HEK293 (cell line): Measurements from ENCODE around the gene ARMC3.

Experiments used
- CTCF ChIA-PET: fragments of 350-600 bp; formaldehyde crosslinking; extraction: SDS; loops from one replicate; lab custom pipeline; 2021; ENCODE audit warnings: antibody characterized with exemption; lab: Yijun Ruan, JAX
- POLR2A ChIA-PET: fragments of 300-600 bp; formaldehyde crosslinking; extraction: SDS; loops from one replicate; lab custom pipeline; 2020; ENCODE audit warnings: antibody characterized with exemption, inconsistent platforms; lab: Yijun Ruan, JAX
- H3K27ac ChIP-seq: fragments of 200-500 bp; sonication (Bioruptor generic); 2 replicates; pipeline ENCODE4 v1.5.1; 2014; ENCODE audit warnings: low read depth, low read length, control low read depth, inconsistent platforms; ENCODE audit errors: extremely low read depth
- H3K36me3 ChIP-seq, 2 experiments: fragments of 200-500 bp in 1 of 2; sonication (Bioruptor generic) in 1 of 2; 1 replicate in 1 of 2; 2 replicates in 1 of 2; pipeline ENCODE4 v1.5.1; 2014 to 2017; ENCODE audit warnings: inconsistent platforms in 2 of 2, low read length in 2 of 2; ENCODE audit not compliant: control insufficient read depth in 2 of 2, insufficient read depth in 1 of 2
- H3K4me1 ChIP-seq: fragments of 200-500 bp; sonication (Bioruptor generic); 2 replicates; pipeline ENCODE4 v1.5.1; 2014; ENCODE audit warnings: mild to moderate bottlenecking, low read length, inconsistent platforms; ENCODE audit not compliant: control insufficient read depth, insufficient read depth
- H3K4me3 ChIP-seq: 2 replicates; pipeline ENCODE4 v1.5.1; 2011; ENCODE audit warnings: low read depth, mild to moderate bottlenecking, control low read depth, low read length, moderate library complexity
- H3K9me3 ChIP-seq: fragments of 200-500 bp; sonication (Bioruptor generic); 2 replicates; pipeline ENCODE4 v1.5.1; 2014; ENCODE audit warnings: low read depth, low read length, inconsistent platforms; ENCODE audit not compliant: control insufficient read depth, insufficient read depth
- MYNN ChIP-seq: fragments of 450-650 bp; formaldehyde crosslinking; IDR thresholded peaks from 2 replicates; pipeline ENCODE4 v1.5.1; 2016; ENCODE audit warnings: missing biosample characterization, missing genetic modification characterization, borderline replicate concordance
- PRDM1 ChIP-seq: fragments of 450-650 bp; formaldehyde crosslinking; IDR thresholded peaks from 2 replicates; pipeline ENCODE4; 2016; ENCODE audit warnings: missing biosample characterization, missing genetic modification characterization
- SALL2 ChIP-seq: fragments of 450-650 bp; formaldehyde crosslinking; IDR thresholded peaks from 2 replicates; pipeline ENCODE4 v1.5.0; 2017; ENCODE audit warnings: missing biosample characterization, mild to moderate bottlenecking, missing genetic modification characterization, borderline replicate concordance
- ZNF121 ChIP-seq: fragments of 450-650 bp; formaldehyde crosslinking; IDR thresholded peaks from 2 replicates; pipeline ENCODE4 v1.5.1; 2016; ENCODE audit warnings: missing biosample characterization, missing genetic modification characterization
- ZNF2 ChIP-seq: fragments of 450-650 bp; formaldehyde crosslinking; IDR thresholded peaks from 2 replicates; pipeline ENCODE4 v1.5.1; 2016; ENCODE audit warnings: missing biosample characterization, missing genetic modification characterization
- ZNF221 ChIP-seq: fragments of 450-650 bp; formaldehyde crosslinking; IDR thresholded peaks from 2 replicates; pipeline ENCODE4 v1.5.1; 2017; ENCODE audit warnings: missing biosample characterization, missing genetic modification characterization, borderline replicate concordance
- ZNF223 ChIP-seq: fragments of 450-650 bp; formaldehyde crosslinking; IDR thresholded peaks from 2 replicates; pipeline ENCODE4 v1.5.1; 2016; ENCODE audit warnings: missing biosample characterization, missing genetic modification characterization
- ZNF239 ChIP-seq: fragments of 450-650 bp; formaldehyde crosslinking; IDR thresholded peaks from 2 replicates; pipeline ENCODE4 v1.5.1; 2016; ENCODE audit warnings: missing biosample characterization, missing genetic modification characterization
- ZNF391 ChIP-seq: fragments of 450-650 bp; formaldehyde crosslinking; IDR thresholded peaks from 2 replicates; pipeline ENCODE4 v1.5.1; 2016; ENCODE audit warnings: low read depth, missing biosample characterization, missing genetic modification characterization, borderline replicate concordance
- ZNF426 ChIP-seq: fragments of 450-650 bp; formaldehyde crosslinking; IDR thresholded peaks from 2 replicates; pipeline ENCODE4 v1.5.1; 2017; ENCODE audit warnings: missing biosample characterization, missing genetic modification characterization, mild to moderate bottlenecking, inconsistent platforms, moderate library complexity
- ZNF544 ChIP-seq: fragments of 450-650 bp; formaldehyde crosslinking; IDR thresholded peaks from 2 replicates; pipeline ENCODE4 v1.5.0; 2017; ENCODE audit warnings: missing biosample characterization, missing genetic modification characterization
- ZNF654 ChIP-seq: fragments of 450-650 bp; formaldehyde crosslinking; IDR thresholded peaks from 2 replicates; pipeline ENCODE4 v1.5.1; 2016; ENCODE audit warnings: low read depth, missing biosample characterization, missing genetic modification characterization
- TF ChIP-seq, protein P1 (sequence below): fragments of 450-650 bp; formaldehyde crosslinking; IDR thresholded peaks from 2 replicates; pipeline ENCODE4 v1.5.1; 2016; ENCODE audit warnings: missing biosample characterization, missing genetic modification characterization, borderline replicate concordance
- TF ChIP-seq, protein P2 (sequence below): fragments of 450-650 bp; formaldehyde crosslinking; IDR thresholded peaks from 2 replicates; pipeline ENCODE4 v1.5.1; 2017; ENCODE audit warnings: missing biosample characterization, missing genetic modification characterization
- TF ChIP-seq, protein P3 (sequence below): fragments of 450-650 bp; formaldehyde crosslinking; IDR thresholded peaks from 2 replicates; pipeline ENCODE4 v1.5.1; 2016; ENCODE audit warnings: missing biosample characterization, missing genetic modification characterization
- TF ChIP-seq, protein P4 (sequence below): fragments of 450-650 bp; formaldehyde crosslinking; IDR thresholded peaks from 2 replicates; pipeline ENCODE4 v1.5.1; 2016; ENCODE audit warnings: missing biosample characterization, missing genetic modification characterization
- TF ChIP-seq, protein P5 (sequence below): fragments of 450-650 bp; formaldehyde crosslinking; IDR thresholded peaks from 2 replicates; pipeline ENCODE4 v1.5.1; 2016; ENCODE audit warnings: missing biosample characterization, missing genetic modification characterization

The ARMC3 gene

DNA sequence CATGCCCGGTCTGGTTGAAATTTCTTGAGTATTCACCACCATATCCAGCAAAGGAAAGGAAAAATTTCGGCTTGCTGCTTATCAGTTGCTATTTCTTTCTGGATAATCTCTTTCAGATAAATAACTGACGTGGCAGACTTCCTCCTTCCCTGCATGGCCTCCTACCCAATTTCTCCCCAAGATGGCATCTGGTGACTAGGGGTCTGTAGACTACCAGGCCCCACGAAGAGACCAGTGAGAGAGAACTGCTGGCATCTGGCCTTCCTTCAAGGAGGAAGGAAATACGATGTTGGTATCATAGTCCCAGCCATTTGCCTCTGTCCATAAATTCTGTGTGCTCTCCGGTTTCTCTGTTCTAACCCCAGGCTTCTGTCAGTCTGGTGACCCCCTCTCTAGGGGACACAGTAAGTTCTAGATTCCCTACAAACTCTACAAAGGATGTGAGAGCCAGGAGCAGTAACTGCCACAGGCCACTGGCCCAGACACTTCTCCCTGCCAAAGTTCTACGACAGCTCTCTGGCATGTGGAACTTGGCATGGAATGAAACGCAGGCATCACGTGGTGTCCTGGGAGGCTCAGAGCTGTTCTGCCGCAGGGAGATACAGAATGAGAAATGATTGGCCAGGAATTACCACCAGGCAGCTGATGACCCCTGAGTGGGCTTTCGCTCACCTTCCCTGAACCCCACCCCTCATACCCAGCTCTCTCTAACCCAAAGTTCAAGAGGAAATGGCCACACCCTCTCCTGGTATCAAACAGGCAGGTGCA is 137.5 kb downstream of the ARMC3 start (continued):
- TF ChIP-seq, protein P1, sequence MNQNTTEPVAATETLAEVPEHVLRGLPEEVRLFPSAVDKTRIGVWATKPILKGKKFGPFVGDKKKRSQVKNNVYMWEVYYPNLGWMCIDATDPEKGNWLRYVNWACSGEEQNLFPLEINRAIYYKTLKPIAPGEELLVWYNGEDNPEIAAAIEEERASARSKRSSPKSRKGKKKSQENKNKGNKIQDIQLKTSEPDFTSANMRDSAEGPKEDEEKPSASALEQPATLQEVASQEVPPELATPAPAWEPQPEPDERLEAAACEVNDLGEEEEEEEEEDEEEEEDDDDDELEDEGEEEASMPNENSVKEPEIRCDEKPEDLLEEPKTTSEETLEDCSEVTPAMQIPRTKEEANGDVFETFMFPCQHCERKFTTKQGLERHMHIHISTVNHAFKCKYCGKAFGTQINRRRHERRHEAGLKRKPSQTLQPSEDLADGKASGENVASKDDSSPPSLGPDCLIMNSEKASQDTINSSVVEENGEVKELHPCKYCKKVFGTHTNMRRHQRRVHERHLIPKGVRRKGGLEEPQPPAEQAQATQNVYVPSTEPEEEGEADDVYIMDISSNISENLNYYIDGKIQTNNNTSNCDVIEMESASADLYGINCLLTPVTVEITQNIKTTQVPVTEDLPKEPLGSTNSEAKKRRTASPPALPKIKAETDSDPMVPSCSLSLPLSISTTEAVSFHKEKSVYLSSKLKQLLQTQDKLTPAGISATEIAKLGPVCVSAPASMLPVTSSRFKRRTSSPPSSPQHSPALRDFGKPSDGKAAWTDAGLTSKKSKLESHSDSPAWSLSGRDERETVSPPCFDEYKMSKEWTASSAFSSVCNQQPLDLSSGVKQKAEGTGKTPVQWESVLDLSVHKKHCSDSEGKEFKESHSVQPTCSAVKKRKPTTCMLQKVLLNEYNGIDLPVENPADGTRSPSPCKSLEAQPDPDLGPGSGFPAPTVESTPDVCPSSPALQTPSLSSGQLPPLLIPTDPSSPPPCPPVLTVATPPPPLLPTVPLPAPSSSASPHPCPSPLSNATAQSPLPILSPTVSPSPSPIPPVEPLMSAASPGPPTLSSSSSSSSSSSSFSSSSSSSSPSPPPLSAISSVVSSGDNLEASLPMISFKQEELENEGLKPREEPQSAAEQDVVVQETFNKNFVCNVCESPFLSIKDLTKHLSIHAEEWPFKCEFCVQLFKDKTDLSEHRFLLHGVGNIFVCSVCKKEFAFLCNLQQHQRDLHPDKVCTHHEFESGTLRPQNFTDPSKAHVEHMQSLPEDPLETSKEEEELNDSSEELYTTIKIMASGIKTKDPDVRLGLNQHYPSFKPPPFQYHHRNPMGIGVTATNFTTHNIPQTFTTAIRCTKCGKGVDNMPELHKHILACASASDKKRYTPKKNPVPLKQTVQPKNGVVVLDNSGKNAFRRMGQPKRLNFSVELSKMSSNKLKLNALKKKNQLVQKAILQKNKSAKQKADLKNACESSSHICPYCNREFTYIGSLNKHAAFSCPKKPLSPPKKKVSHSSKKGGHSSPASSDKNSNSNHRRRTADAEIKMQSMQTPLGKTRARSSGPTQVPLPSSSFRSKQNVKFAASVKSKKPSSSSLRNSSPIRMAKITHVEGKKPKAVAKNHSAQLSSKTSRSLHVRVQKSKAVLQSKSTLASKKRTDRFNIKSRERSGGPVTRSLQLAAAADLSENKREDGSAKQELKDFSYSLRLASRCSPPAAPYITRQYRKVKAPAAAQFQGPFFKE (tag by site-specific recombination), result no peak
- TF ChIP-seq ZNF426 (no peak), PRDM1 (no peak)

DNA sequence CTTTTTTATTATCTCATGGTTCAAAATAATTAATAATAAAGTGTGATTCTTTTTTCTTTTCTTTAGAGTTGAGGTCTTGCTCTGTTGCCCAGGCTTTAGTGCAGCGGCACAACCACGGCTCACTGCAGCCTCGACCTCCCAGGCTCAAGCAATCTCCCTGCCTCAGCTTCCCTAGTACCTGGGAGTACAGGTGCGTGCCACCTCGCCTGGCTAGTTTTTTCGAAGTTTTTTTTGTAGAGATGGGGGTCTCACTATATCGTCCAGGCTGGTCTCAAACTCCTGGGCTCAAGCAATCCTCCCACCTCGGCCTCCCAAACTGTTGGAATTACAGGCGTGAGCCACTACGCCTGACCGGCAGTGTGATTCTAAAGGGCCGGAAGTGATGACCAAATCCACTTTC is 139.5 kb downstream of the ARMC3 start:
- Histone ChIP-seq H3K4me1 (no peaks in the 10 kb centered on the region), H3K9me3 (no peaks in the 10 kb centered on the region), H3K4me3 (no peak overlapping the region), H3K36me3 (no peaks in the 10 kb centered on the region), H3K27ac (no peak overlapping the region)
- TF ChIP-seq ZNF544 (tag by site-specific recombination) (no peak), ZNF121 (tag by site-specific recombination) (peak; percentile 59; the same call in 1 of the 2 replicates)
- ChIA-PET CTCF (interaction anchor here (0.6 kb wide), 3 partner anchors 25 to 134 kb away, joined by 3 to 6 read pairs (median 3); no protein-coding TSS in a partner anchor), POLR2A (no interaction called here)

DNA sequence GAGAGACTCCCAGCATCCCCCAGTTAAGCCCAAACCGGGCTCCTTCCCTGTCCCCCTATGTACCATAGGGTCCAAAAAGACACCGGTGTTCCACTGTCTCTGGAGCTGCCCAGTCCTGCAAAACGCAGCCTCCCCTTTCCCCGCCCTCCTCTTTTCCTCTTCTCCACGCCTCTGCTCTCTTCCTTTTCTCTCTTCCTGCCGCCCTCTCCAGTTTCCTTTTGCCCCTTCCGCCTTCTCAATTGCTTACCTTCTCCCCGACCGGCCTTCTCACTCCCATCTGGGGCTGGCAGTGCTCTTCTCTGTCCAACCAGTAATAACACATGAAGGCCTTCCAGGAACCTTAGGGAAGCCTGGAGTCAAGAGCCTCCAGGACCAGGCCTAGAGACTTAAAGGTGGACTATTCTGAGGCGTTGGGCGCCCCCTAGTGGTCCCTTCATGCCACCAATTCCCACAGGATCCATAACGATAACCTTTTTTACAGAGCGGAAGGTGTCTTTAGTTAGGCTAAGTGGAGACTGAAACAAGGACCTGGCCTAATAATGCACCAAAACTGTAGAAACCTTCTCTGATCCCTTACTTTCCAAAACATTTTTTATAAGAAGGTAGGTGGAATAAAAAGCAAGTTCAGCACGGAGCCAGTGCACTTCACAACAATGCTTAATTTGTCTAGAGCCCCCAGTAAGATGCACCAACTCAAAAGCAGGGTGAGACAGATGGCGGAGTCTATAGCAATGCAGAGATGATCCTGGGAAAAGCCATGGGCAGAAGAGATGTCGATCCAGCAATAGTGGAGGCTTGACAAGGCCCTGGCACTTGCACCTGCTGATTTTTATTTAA is 140.3 kb downstream of the ARMC3 start:
- Histone ChIP-seq H3K4me1 (no peaks in the 10 kb centered on the region), H3K9me3 (no peaks in the 10 kb centered on the region), H3K27ac (no peak overlapping the region), H3K36me3 (no peaks in the 10 kb centered on the region), H3K4me3 (no peak overlapping the region)
- ChIA-PET POLR2A (no interaction called here), CTCF (interaction anchor here (0.6 to 1.8 kb wide), 8 partner anchors 8 to 1887 kb away, joined by 3 to 15 read pairs (median 4); no protein-coding TSS in a partner anchor)
- TF ChIP-seq MYNN (tag by site-specific recombination) (no peak), ZNF239 (no peak), ZNF223 (tag by site-specific recombination) (no peak), SALL2 (tag by site-specific recombination) (no peak), ZNF221 (no peak), ZNF391 (no peak), ZNF654 (tag by site-specific recombination) (peak; percentile 95), ZNF2 (tag by site-specific recombination) (no peak)
- TF ChIP-seq, protein P2, sequence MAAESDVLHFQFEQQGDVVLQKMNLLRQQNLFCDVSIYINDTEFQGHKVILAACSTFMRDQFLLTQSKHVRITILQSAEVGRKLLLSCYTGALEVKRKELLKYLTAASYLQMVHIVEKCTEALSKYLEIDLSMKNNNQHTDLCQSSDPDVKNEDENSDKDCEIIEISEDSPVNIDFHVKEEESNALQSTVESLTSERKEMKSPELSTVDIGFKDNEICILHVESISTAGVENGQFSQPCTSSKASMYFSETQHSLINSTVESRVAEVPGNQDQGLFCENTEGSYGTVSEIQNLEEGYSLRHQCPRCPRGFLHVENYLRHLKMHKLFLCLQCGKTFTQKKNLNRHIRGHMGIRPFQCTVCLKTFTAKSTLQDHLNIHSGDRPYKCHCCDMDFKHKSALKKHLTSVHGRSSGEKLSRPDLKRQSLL, result peak; percentile 82
- TF ChIP-seq, protein P3, sequence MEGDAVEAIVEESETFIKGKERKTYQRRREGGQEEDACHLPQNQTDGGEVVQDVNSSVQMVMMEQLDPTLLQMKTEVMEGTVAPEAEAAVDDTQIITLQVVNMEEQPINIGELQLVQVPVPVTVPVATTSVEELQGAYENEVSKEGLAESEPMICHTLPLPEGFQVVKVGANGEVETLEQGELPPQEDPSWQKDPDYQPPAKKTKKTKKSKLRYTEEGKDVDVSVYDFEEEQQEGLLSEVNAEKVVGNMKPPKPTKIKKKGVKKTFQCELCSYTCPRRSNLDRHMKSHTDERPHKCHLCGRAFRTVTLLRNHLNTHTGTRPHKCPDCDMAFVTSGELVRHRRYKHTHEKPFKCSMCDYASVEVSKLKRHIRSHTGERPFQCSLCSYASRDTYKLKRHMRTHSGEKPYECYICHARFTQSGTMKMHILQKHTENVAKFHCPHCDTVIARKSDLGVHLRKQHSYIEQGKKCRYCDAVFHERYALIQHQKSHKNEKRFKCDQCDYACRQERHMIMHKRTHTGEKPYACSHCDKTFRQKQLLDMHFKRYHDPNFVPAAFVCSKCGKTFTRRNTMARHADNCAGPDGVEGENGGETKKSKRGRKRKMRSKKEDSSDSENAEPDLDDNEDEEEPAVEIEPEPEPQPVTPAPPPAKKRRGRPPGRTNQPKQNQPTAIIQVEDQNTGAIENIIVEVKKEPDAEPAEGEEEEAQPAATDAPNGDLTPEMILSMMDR (tag by site-specific recombination), result peak; percentile 46; the same call in 1 of the 2 replicates
- TF ChIP-seq, protein P4, sequence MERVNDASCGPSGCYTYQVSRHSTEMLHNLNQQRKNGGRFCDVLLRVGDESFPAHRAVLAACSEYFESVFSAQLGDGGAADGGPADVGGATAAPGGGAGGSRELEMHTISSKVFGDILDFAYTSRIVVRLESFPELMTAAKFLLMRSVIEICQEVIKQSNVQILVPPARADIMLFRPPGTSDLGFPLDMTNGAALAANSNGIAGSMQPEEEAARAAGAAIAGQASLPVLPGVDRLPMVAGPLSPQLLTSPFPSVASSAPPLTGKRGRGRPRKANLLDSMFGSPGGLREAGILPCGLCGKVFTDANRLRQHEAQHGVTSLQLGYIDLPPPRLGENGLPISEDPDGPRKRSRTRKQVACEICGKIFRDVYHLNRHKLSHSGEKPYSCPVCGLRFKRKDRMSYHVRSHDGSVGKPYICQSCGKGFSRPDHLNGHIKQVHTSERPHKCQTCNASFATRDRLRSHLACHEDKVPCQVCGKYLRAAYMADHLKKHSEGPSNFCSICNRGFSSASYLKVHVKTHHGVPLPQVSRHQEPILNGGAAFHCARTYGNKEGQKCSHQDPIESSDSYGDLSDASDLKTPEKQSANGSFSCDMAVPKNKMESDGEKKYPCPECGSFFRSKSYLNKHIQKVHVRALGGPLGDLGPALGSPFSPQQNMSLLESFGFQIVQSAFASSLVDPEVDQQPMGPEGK (tag by site-specific recombination), result no peak
- TF ChIP-seq, protein P5, sequence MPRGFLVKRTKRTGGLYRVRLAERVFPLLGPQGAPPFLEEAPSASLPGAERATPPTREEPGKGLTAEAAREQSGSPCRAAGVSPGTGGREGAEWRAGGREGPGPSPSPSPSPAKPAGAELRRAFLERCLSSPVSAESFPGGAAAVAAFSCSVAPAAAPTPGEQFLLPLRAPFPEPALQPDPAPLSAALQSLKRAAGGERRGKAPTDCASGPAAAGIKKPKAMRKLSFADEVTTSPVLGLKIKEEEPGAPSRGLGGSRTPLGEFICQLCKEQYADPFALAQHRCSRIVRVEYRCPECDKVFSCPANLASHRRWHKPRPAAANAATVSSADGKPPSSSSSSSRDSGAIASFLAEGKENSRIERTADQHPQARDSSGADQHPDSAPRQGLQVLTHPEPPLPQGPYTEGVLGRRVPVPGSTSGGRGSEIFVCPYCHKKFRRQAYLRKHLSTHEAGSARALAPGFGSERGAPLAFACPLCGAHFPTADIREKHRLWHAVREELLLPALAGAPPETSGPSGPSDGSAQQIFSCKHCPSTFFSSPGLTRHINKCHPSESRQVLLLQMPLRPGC (tag by site-specific recombination), result no peak
